ENCODE data around the gene PSEN1. TPM values are rescaled to one million over a fixed set of nuclear protein-coding genes. Genes with fewer than 3 reads are reported as not detected.

The PSEN1 gene
- total and polyA plus RNA-seq, 2 of the 8 experiments (the other 6 are each of a cell fraction or from before 2014, with no cell fraction given): 10.1 to 38.7 TPM

DNA sequence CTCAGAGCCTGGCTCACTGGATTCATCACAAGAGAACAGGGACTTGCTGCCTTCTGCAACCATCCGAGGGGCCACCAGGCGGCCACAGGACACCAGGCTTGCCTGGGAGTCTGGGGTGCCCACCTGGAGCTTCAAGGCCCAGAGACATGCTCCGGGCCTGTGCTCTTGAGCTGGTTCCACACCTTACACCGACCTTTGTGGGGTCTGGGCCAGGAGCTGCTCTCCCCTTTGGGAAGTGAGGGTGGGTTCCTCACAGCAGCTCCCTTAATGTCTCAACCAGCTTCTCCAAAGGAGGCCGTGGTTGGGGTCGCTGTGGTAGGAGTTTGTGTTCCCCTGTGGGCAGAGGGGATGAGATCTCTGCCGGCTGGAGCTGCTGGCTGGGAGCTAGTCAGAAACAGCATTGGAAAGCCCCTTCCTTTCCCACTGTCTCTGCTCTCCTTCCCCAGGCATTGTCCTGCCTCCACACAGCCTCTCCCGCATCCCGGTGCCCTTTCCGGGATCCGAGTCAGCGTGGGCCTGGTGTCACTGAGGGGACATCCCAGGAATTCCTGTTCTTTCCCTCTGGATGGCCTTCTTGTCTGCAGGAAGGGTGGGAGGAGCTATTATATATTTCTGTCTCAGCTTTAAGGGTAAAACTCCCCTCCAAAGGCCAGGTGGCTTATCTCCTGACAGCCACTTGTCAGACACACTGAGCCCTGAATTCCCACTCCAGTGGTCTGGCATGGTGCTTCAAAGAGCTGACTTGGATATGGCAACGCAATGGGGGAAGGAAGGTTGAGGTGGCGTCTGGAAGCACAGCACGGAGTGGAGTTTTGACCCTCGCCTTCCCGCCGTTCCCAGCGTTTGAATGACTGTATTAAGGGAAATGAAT, 95.9 kb downstream of the PSEN1 start:
- no peak overlapping the region for H3K27ac ChIP-seq (ENCODE audit: low read depth, low read length)
- peaks cover 9% of the 10 kb centered on the region for H3K23me2 ChIP-seq (ENCODE audit: low read depth, low read length)
- no peak overlapping the region for H4K5ac ChIP-seq (ENCODE audit: insufficient read length, low read depth, low read length)
- H3K36me3 ChIP-seq (ENCODE audit: control insufficient read depth in 2 of 4, insufficient read depth in 4 of 4, low read length in 3 of 4): no peaks in the 10 kb centered on the region; a peak in 2 of 8 replicates
- H2AFZ ChIP-seq (ENCODE audit: low read length): peak overlapping the region; percentile 68; the same call in 1 of the 2 replicates
- H3K56ac ChIP-seq (replicated peaks; ENCODE audit: insufficient read length, low read depth, low read length): no peak overlapping the region
- peak overlapping the region; percentile 40 for H3K18ac ChIP-seq (ENCODE audit: extremely low read depth, low read length)
- peak overlapping the region; percentile 45 for H2BK12ac ChIP-seq (ENCODE audit: low read depth, low read length)
- no peak overlapping the region for H2AK5ac ChIP-seq (ENCODE audit: low read depth, low read length)
- H3K79me1 ChIP-seq (ENCODE audit: low read depth, low read length): no peaks in the 10 kb centered on the region
- H2BK20ac ChIP-seq (ENCODE audit: low read length): peak overlapping the region; percentile 88
- DNase-seq (ENCODE audit: low read depth in 1 of 2, low spot score in 2 of 2) (peak; percentile 47 to 81), FAIRE-seq (peak; percentile 45)
- peak overlapping the region; percentile 93 for H2BK15ac ChIP-seq (ENCODE audit: low read length)
- no peaks in the 10 kb centered on the region for H3K79me2 ChIP-seq (ENCODE audit: control insufficient read depth in 1 of 2, insufficient read depth in 2 of 2, low read length in 2 of 2)
- 79% methylated on average over 19 of the region's 19 CpGs; no CpG with 5 or more reads in 1 of the 2 experiments for WGBS, 2 experiments (ENCODE audit: extremely low coverage in 1 of 2, insufficient coverage in 1 of 2, insufficient read length in 1 of 2, insufficient replicate concordance in 2 of 2, low coverage in 1 of 2, low lambda C conversion rate in 2 of 2, missing lambda C conversion rate in 1 of 2)
- peak overlapping the region; percentile 10 for H2BK120ac ChIP-seq (replicated peaks; ENCODE audit: low read depth, low read length)
- H2BK5ac ChIP-seq (ENCODE audit: low read depth, low read length): peak overlapping the region; percentile 56; the same call in 1 of the 2 replicates
- H4K8ac ChIP-seq (ENCODE audit: extremely low read depth, insufficient read depth, low read length): peak overlapping the region; percentile 77; the same call in 1 of the 2 replicates
- POLR2A ChIA-PET (ENCODE audit: partially characterized antibody): interaction anchor here (0.6 to 1.7 kb wide), 11 partner anchors 7 to 240 kb away, joined by 3 to 6 read pairs (median 3); partner anchors contain the start of genes NUMB and RBM25
- CTCF ChIA-PET (ENCODE audit: partially characterized antibody): interaction anchor here (0.6 to 5.6 kb wide), 38 partner anchors 9 to 358 kb away, joined by 3 to 50 read pairs (median 5); no protein-coding TSS in a partner anchor
- H3K27me3 ChIP-seq (replicated peaks in 1 of 4; ENCODE audit: control insufficient read depth in 3 of 4, extremely low read depth in 1 of 4, insufficient read depth in 3 of 4, low read length in 3 of 4): peaks cover 0 to 5% (median 4%) of the 10 kb centered on the region in 4 experiments; a peak in 5 of 7 replicates
- H3K14ac ChIP-seq (ENCODE audit: insufficient read length): no peak overlapping the region
- no peak overlapping the region for H3K23ac ChIP-seq (ENCODE audit: insufficient read length)
- no peaks in the 10 kb centered on the region for H3K9me3 ChIP-seq (ENCODE audit: insufficient read depth in 2 of 2, low read depth in 1 of 2, low read length in 1 of 2)
- no peak overlapping the region for H3K4me2 ChIP-seq (ENCODE audit: insufficient read depth in 1 of 2, low read depth in 2 of 2, low read length in 2 of 2)
- no peak overlapping the region for H3K9ac ChIP-seq (replicated peaks in 1 of 4; ENCODE audit: extremely low read depth in 1 of 4, low read depth in 3 of 4, low read length in 3 of 4)
- peaks cover 6 to 49% (median 26%) of the 10 kb centered on the region in 4 experiments for H3K4me1 ChIP-seq (replicated peaks in 1 of 4; ENCODE audit: control insufficient read depth in 3 of 4, insufficient read depth in 4 of 4, low read length in 3 of 4)
- no peak overlapping the region for H4K91ac ChIP-seq (replicated peaks; ENCODE audit: insufficient read length, low read length)
- TF ChIP-seq RAD21 (IDR thresholded peaks at IDR 0.05 in 1 of 2, conservative IDR thresholded peaks at IDR 0.05 in 1 of 2; ENCODE audit: low read depth in 2 of 2, low read length in 2 of 2) (peak; percentile 76 to 86), CTCF (IDR thresholded peaks at IDR 0.05; ENCODE audit: control extremely low read depth in 1 of 3, insufficient read depth in 1 of 3, low read depth in 1 of 3, low read length in 3 of 3) (peak in 2 of 3 experiments; percentile 77 to 78; a peak in 3 of 4 replicates), YY1 (IDR thresholded peaks at IDR 0.05; ENCODE audit: low read depth, low read length) (0 out of 2 replicates have a peak, but pooled peaks have one; percentile 4), JUND (IDR thresholded peaks at IDR 0.05; ENCODE audit: low read length) (no peak)
- no peak overlapping the region for H3K4me3 ChIP-seq (ENCODE audit: extremely low read depth in 1 of 4, insufficient read depth in 2 of 4, low read depth in 3 of 4, low read length in 4 of 4)
- H3K4ac ChIP-seq (replicated peaks; ENCODE audit: insufficient read length, low read depth, low read length): peak overlapping the region; percentile 36
- H4K20me1 ChIP-seq (replicated peaks in 1 of 2; ENCODE audit: control insufficient read depth in 1 of 2, insufficient read depth in 2 of 2, low read length in 2 of 2): no peaks in the 10 kb centered on the region

All from H1 (cell line).